ENCODE measurements around the gene PPM1K. TPM values are rescaled to one million over a fixed set of nuclear protein-coding genes. Genes with fewer than 3 reads are reported as not detected.
A peak's percentile ranks its signal among the peaks of the same experiment; 100 is the strongest.

PPM1K gene
- total and polyA plus RNA-seq, 9 of the 15 experiments (the other 6 are each of a cell fraction or from before 2014, with no cell fraction given): 8.2 to 18.0 (median 10.5) TPM

GRCh38 chr4:88283661-88284438 is 511 bp downstream of the PPM1K start (continued):
- TF ChIP-seq NKRF (IDR thresholded peaks at IDR 0.05; ENCODE audit: borderline replicate concordance) (peak; percentile 41; the same call in 1 of the 2 replicates), FOXA1 (IDR thresholded peaks at IDR 0.05; ENCODE audit: borderline replicate concordance) (no peak), KLF16 (IDR thresholded peaks at IDR 0.05) (no peak), RNF219 (CRISPR knock-in tag; IDR thresholded peaks at IDR 0.05) (no peak), RUNX1 (IDR thresholded peaks at IDR 0.05; ENCODE audit: low read depth) (no peak), ZEB2 (IDR thresholded peaks at IDR 0.05) (0 out of 2 replicates have a peak, but pooled peaks have one; percentile 34), RHOXF2B (CRISPR knock-in tag; conservative IDR thresholded peaks at IDR 0.05) (no peak), E2F4 (CRISPR knock-in tag; IDR thresholded peaks at IDR 0.05; ENCODE audit: low read depth) (0 out of 2 replicates have a peak, but pooled peaks have one; percentile 22), HSF4 (CRISPR knock-in tag; IDR thresholded peaks at IDR 0.05; ENCODE audit: borderline replicate concordance) (no peak), ZFX (CRISPR knock-in tag; IDR thresholded peaks at IDR 0.05) (peak; percentile 70), ETS2 (tag; IDR thresholded peaks at IDR 0.05; ENCODE audit: borderline replicate concordance, poor library complexity, severe bottlenecking) (no peak), ZBTB33 (CRISPR knock-in tag; IDR thresholded peaks at IDR 0.05) (peak; percentile 39; the same call in 1 of the 2 replicates)
- TF ChIP-seq, protein P1, sequence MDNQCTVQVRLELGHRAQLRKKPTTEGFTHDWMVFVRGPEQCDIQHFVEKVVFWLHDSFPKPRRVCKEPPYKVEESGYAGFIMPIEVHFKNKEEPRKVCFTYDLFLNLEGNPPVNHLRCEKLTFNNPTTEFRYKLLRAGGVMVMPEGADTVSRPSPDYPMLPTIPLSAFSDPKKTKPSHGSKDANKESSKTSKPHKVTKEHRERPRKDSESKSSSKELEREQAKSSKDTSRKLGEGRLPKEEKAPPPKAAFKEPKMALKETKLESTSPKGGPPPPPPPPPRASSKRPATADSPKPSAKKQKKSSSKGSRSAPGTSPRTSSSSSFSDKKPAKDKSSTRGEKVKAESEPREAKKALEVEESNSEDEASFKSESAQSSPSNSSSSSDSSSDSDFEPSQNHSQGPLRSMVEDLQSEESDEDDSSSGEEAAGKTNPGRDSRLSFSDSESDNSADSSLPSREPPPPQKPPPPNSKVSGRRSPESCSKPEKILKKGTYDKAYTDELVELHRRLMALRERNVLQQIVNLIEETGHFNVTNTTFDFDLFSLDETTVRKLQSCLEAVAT (IDR thresholded peaks at IDR 0.05): 0 out of 4 replicates have a peak, but pooled peaks of 1 of the 2 experiments have one; percentile 30
- TF ChIP-seq, protein P2, sequence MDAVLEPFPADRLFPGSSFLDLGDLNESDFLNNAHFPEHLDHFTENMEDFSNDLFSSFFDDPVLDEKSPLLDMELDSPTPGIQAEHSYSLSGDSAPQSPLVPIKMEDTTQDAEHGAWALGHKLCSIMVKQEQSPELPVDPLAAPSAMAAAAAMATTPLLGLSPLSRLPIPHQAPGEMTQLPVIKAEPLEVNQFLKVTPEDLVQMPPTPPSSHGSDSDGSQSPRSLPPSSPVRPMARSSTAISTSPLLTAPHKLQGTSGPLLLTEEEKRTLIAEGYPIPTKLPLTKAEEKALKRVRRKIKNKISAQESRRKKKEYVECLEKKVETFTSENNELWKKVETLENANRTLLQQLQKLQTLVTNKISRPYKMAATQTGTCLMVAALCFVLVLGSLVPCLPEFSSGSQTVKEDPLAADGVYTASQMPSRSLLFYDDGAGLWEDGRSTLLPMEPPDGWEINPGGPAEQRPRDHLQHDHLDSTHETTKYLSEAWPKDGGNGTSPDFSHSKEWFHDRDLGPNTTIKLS (IDR thresholded peaks at IDR 0.05; ENCODE audit: borderline replicate concordance, low read depth): no peak
- TF ChIP-seq, protein P3, sequence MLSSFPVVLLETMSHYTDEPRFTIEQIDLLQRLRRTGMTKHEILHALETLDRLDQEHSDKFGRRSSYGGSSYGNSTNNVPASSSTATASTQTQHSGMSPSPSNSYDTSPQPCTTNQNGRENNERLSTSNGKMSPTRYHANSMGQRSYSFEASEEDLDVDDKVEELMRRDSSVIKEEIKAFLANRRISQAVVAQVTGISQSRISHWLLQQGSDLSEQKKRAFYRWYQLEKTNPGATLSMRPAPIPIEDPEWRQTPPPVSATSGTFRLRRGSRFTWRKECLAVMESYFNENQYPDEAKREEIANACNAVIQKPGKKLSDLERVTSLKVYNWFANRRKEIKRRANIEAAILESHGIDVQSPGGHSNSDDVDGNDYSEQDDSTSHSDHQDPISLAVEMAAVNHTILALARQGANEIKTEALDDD (IDR thresholded peaks at IDR 0.05): no peak
